GM19239 (cell line): ENCODE results near the gene ISCU.

Experiments
- DNase-seq: peaks from one replicate; pipeline ENCODE4 v3.0.0; 2011; ENCODE audit warnings: low spot score; ENCODE audit not compliant: insufficient read length
- FAIRE-seq: peaks from 2 replicates; lab custom pipeline; 2011; peaks lifted over from hg19 to GRCh38; lab: Jason Lieb, UNC

ISCU gene

DNA sequence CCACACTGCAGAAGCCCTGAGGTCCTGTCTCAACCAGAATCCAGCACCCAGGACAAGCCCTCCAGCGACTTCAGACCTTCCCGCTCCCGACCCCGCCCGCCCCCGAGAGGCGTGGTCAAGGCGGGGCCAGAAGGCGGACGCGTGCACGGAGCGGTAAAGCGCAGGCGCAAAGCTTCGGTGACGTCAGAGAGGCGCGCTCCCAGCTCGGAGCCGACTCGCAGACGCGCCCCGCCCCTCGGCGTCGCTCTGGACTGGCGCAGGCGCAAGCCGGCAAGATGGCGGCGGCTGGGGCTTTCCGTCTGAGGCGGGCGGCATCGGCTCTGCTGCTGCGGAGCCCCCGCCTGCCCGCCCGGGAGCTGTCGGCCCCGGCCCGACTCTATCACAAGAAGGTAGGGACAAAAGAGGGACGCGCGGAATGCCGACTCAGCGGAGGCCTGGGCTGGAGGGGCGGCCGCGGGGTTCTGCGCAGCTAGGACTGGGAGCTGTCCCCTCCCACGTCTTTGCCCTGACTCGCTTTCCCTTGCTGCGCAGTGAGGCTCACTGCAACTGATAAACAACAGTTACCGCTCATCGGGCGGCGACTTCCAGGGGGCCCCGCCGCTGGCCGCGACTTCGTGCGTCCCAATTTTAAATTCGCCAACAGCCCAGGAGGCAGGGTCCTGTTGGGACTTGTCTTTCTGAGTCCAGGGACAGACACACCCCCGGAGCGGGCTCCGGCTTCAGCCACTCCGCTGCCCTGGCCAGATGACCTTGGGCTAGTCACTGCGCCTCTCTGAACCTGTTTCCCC is at the start of gene ISCU:
ISCU (plus strand) TSS at position 249 of the 788 bp plus-strand sequence; CDS start at position 276, 27 bp downstream.
- FAIRE-seq (peak; percentile 77), DNase-seq (peak; percentile 51)

DNA sequence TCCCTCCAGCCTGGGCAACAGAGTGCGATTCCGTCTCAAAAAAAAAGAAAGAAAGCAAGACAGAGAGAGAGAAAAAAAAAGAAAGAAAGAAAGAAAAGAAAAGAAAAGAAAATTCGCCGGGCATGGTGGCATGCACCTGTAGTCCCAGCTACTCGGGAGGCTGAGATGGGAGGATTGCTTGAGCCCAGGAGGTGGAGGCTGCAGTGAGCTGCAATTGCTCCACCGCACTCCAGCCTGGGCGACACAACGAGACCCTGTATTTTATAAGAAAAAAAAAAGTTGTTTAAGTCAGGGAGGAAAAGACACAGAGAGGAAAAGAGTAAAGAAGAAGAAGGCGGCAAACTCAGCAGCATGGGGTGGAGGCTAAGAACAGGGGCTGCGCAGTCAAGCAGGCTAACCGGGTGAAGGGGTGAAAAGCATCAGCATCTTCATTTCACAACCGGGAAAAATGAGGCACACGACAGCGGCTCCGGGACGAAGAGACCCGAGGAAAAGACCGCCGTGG is 47.9 kb upstream of the ISCU start:
- FAIRE-seq, result no peak
- DNase-seq, result no peak

DNA sequence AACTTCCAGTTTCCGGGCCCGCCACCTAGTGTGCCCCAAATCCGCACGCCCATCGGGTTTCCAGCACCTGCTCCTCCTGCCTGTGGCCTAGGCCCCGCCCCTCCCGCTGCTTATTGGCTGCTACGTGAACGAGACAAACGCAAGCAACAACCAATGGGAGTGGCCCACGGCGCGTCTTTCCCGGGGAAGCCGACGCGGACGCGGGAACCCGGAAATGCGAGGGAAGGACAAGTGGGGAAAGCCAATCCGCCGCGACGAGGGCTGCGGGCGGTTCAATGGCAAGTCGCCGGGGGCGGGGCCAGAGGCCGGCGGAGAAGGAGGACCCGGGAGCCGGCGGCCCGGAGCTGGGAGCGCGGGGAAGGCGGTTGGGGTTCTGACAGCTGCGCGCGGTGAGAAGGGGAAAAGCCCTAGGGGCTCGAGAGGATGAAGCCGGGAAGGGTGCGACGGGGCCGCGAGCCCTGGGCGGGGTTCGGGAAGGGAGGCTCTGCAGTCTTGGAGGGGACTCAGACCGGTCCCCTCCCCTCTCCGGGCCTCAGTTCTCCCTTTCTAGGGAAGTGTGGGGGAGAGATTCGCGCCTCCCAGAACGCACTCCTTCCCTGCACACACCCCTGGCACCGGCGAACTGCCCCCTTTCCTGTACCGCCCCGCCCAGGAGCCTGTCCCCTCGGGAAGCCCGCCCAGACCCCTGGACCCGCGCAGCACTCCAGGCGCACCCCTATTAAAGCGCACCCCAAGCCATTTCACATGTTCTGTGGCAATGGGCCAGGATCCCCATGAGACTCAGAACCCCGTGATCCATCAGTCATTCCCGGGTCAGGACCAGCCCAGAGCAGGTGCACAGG is 47.2 kb upstream of the ISCU start, which contains the start of gene FICD:
FICD (plus strand) TSS at position 305 of the 842 bp plus-strand sequence. CDS start 1,696 bp downstream, outside the sequence.
- peak; percentile 97 for FAIRE-seq
- DNase-seq, result peak; percentile 87

DNA sequence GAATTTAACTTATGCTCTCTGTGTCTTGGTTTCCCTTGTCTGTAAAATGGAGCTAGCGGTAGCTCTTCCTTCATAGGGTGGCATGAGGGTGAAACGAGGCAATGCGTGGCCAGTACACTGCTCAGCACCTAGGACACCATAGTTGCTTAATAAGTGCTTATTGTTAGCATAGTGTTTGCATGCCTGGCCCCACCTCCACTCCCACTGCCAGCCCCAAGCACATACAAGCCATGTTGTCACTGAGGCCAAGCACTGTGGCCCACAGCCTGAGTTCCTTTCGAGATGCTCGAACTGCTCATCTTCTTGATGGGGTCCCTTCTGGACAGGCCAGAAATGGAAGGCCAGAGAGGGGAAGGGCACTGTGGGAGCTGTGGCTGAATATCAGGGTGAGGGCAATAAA is 46.5 kb upstream of the ISCU start:
- FAIRE-seq (peak; percentile 85), DNase-seq (no peak)

- DNase-seq, result no peak
- FAIRE-seq, result no peak
These were observed 45.7 kb upstream of the ISCU start for GRCh38 chr12:108516511-108517275.

DNA sequence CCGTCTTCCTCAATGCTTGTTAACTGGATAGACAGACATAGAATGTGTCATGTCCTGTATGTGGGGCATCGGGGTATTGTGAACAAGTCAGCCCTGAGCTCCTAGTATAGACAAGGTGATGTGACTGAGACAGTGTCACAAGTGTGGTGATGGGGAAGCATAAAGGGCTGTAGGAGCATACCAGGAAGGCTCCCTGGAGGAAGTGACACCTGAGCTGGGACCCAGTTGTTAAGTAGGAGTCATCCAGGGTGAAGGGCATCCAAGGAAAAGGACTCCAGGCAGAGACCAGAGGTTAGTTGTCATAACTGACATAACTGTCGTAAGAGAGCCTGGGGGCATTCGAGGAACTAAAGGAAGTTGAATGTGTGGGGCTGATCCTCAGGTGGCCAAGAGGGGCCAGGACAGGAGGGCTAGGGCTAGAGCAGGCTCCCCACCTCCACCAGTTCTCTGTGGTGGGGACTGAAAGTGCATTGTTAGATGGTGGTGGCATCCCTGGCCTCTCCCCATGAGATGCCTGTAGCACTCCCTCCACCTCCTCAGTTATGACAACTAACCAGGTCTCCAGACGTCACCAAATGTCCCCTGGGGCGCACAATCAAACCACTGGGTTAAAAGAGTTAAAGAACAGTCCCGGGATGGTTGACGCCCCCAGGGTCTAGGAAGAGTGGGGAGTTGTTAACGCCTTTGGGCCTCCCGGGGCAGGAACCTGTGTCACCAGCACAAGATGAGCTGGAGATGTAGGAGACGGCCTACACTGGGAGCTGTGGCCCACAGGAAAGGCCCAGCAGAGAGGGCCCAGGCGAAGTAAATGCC is 44.9 kb upstream of the ISCU start:
- DNase-seq, result no peak
- no peak for FAIRE-seq

- FAIRE-seq (no peak), DNase-seq (no peak)
These were observed 44.2 kb upstream of the ISCU start for GRCh38 chr12:108518101-108518715.

DNA sequence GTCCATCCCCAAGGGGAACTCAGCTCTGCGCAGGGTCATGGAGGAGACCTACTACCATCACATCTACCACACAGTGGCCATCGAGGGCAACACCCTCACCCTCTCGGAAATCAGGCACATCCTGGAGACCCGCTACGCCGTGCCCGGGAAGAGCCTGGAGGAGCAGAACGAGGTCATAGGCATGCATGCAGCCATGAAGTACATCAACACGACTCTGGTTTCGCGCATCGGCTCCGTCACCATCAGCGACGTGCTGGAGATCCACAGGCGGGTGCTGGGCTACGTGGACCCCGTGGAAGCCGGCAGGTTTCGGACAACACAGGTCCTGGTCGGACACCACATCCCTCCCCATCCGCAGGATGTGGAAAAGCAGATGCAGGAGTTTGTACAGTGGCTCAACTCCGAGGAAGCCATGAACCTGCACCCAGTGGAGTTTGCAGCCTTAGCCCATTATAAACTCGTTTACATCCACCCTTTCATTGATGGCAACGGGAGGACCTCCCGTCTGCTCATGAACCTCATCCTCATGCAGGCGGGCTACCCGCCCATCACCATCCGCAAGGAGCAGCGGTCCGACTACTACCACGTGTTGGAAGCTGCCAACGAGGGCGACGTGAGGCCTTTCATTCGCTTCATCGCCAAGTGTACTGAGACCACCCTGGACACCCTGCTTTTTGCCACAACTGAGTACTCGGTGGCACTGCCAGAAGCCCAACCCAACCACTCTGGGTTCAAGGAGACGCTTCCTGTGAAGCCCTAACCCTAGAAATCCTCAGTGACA is 43.5 kb upstream of the ISCU start:
- FAIRE-seq, result no peak
- no peak for DNase-seq

- FAIRE-seq (no peak), DNase-seq (no peak)
These were observed 42.8 kb upstream of the ISCU start for GRCh38 chr12:108519558-108519957.

DNA sequence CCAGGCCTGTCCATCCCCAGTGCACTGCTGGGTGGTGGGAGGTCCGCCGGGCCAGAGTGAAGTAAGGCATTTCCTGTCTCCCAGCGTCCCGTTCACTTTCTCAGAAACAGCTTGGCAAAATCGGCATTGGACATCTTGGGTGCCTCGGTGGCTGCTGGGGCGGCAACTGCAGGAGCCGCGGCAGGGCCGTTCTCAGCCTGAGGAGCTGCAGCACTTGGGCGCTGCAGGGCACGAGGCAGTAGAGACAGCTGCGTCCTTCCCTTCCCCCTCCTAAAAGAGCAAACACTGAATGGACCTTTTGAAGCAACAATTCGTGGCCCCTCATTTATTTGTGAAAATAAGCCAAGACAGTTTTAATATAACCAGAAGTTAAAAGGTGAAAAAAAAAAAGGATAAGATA is 39.0 kb upstream of the ISCU start:
- FAIRE-seq (no peak), DNase-seq (no peak)

DNA sequence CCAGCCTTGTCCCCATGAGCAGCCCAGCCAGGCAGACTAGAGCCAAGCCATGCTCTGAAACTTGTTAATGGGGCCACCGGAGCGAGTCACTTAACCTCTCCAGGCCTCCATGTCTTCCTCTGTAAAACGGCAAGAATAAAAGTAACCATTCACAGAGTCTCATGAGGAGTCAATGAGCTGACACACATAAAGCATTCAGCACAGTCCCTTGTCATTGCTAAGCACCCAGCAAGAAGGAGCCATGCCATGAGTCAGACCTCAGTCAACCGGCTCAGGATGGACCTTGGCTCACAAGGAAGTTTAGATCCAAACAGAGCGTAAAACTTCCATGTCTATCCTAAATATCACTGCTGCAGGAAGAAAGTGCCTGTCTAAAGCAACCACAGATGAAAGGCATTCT is 36.7 kb upstream of the ISCU start:
- FAIRE-seq (no peak), DNase-seq (no peak)

DNA sequence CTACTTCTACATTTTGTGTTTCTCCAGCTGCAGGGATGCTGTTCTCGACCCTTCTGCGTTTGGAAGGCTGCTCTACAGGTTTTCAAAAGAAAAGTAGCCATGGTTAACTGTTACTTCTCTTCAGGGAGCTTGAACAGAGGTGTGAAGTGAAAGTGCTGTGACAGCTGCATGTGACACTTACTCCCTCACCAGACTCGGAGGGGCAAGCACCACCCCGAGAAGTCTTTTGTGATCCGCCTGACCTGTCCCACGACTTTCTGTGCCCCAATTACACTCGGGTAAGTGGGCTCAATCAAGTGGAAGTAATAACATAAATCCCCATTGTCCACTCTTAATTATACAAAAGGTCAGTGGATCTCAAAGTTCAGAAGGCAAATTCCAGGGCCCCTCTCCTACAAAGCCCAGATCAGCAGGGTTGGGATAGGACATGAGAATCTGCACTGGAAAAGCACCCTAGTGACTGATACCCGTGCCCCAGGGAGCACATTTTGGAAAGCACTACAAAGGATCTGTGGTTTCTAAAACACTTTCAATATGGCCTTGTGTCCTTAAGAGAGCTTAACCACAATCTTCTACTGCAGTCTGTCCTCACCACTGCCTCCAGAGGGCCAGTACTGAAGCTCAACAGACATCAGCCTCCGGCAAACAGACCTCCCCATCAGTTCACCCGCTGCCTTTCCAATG is 35.8 kb upstream of the ISCU start:
- no peak for FAIRE-seq
- DNase-seq, result no peak

GRCh38 chr12:108527166-108527496 is 35.3 kb upstream of the ISCU start:
- FAIRE-seq, result no peak

DNA sequence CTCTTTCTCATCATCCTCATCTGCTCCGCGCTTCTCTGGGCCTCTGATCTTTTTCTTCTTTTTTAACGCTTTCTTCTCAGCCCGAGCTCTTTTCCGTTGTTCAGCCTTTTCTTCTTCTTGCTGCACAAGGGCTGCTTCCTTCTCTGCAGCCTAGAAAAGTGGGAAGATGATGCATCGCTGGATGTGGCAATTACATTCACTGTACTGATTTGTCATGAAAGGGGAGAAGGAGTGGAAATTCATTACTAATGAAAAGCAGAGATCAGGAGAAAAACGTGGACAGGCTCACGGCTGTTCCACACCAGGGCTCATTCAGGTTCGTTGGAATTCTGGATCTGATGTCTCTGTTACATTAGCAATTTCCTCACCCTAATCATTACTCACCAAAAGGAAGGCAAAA is 32.2 kb upstream of the ISCU start:
- FAIRE-seq (no peak), DNase-seq (no peak)

More at GRCh38 chr12:108527166-108527496, 35.3 kb upstream of the ISCU start:
- DNase-seq, result no peak

- no peak for FAIRE-seq
- no peak for DNase-seq
These were observed 30.2 kb upstream of the ISCU start for GRCh38 chr12:108531929-108532848.

- DNase-seq, result no peak
- FAIRE-seq, result no peak
These were observed 24.2 kb upstream of the ISCU start for GRCh38 chr12:108538146-108538545.
